HS-5 (cell line): ENCODE results near the gene SLC26A6.

Experiments used
- DNase-seq: peaks from one replicate; pipeline ENCODE4 v3.0.0-alpha.2; 2012; ENCODE audit warnings: low read depth

Gene SLC26A6

GRCh38 chr3:48631516-48632448, 3.5 kb downstream of the SLC26A6 start:
- DNase-seq = no peak

- no peak for DNase-seq
Observed at GRCh38 chr3:48630833-48631232, 4.4 kb downstream of the SLC26A6 start.

GRCh38 chr3:48630407-48630806, 4.9 kb downstream of the SLC26A6 start:
- DNase-seq = no peak

GRCh38 chr3:48629894-48630293, 5.4 kb downstream of the SLC26A6 start:
- no peak for DNase-seq

GRCh38 chr3:48628277-48629017, 6.8 kb downstream of the SLC26A6 start:
- DNase-seq = no peak

DNA sequence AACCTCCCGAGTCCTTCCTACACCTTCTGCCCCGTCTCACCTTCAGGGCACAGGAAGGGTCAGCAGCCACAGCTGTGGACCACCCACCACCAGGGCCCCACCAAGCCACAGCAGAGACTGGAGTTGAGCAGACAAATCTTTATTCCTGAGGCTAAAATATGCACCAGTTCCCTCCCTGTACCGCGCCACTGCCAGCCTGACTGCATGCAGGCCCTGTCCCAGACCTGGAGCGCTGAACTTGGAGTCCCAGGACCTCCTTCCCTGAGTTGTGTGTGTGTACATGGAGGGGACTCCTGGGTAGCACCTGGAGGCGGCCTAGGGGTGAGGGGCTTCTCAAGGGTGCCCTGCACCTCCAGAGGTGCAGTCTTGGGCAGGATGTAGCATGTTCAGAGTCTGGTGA, 9.7 kb downstream of the SLC26A6 start:
- DNase-seq = no peak

DNA sequence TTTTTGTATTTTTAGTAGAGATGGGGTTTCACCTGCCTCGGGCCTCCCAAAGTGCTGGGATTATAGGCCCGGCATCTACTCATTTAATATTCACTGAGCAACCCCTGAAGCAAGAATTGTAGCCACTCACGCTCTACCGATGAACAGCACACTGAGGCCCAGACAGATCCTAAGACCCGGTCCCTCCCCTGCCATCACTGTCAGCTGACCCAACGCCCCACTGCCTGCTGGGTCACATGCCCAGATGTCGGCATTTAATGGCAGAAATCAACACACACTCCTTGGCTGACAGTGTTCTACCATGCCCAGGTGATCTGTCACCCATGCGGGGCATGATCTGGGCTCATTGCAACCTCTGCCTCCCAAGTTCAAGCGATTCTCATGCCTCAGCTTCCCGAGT, 10.5 kb downstream of the SLC26A6 start:
- no peak for DNase-seq

DNA sequence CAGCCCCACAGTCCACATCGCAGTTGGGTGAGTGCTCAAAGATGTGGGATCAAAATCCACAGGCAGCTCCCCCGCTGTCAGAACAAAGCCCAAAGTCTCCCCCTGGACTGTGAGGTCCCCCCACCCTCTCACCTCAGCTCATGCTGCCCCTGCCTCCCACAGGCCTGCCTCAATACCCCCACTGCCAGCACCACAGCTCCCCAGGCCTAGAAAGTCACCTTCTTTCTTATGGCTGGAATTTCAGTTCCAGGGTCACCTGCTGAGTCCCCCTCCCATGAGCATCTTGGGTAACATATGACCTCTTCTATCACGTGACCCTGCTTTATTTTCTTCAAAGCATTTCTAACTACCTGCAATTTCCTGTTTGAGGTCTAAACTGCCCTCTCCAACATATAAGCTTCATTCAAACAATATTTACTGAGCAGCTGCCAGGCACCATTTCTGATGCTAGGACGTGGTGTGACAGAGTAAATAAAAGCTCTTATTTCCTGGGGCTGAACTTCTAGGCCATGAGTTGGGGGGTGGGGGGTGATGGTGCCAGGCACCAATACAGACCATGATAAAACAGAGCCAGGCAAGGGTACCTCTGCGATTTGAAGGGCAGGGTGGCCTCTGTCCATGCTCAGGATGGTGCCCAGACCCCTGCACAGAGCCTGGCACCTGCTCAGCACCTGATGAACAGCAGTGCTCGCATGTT, 11.3 kb downstream of the SLC26A6 start:
- no peak for DNase-seq

GRCh38 chr3:48621461-48621869, 13.8 kb downstream of the SLC26A6 start, which contains the start of gene TMEM89:
Gene TMEM89 (minus strand): TSS chr3:48621769. CDS start chr3:48621756, 13 bp downstream.
- DNase-seq = no peak

GRCh38 chr3:48619541-48620524, 15.4 kb downstream of the SLC26A6 start:
- DNase-seq = no peak

DNA sequence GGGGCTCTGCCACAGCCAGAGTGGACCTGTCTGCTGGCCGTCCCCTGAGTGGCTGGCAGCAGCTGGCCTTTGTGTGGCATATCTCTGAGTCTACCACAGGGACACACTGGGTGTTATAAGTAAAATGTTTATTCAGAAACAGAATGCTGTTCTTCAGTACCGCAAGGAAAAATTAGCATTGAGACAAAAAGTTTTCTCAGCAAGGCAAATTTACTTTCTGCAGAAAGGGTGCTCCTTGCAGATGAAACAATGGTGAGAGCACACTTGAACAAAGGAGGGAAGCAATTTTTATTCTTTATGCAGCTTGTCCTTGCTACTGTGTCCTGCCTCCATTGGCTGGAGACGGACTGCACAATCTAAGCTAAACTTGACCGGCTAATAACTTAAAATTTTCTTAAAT, 17.7 kb downstream of the SLC26A6 start:
- DNase-seq = no peak

DNA sequence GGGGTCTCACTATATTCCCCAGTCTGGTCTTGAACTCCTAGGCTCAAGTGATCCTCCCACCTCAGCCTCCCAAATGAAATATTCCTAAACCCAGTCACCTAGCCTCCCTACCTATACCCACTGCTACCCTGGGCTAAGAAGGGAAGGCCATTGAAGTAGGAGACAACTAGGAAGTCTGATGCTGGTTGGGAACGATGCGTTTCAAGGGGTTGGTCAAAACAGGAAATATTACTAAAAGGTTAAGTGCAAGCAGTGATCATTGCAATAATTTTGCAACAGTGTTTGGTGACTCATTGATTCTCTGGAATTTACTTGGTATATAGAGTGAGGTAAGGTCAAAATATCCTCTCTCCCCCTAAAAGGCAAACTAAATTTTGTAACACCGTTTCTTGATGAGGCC, 21.2 kb downstream of the SLC26A6 start:
- peak; percentile 90 for DNase-seq

GRCh38 chr3:48612309-48612708, 23.0 kb downstream of the SLC26A6 start:
- DNase-seq = no peak

- peak; percentile 70 for DNase-seq
Observed at GRCh38 chr3:48609088-48610005, 25.9 kb downstream of the SLC26A6 start, which contains the start of gene UQCRC1. Gene UQCRC1 (minus strand): TSS chr3:48609646. CDS start chr3:48609620, 26 bp downstream.

- no peak for DNase-seq
Observed at GRCh38 chr3:48607519-48607918, 27.7 kb downstream of the SLC26A6 start.

DNA sequence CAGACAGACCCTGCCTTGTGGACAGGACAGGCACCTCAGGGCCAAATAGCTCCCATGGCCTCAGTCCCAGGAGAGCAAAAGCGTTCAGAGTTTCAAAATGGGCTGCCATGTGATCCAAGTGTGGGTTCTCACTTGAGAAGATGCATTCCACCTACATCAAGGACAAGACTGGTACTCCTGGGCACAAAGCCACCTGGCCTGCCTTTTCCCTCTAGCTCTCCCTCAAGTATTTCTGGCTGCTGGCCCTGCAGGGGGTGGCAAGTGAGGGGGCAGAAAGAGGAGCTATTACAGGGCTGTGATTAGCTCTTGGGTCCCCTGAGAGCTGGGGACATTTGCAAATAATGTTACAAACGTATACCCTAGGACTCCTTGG, 33.7 kb downstream of the SLC26A6 start:
- no peak for DNase-seq

DNA sequence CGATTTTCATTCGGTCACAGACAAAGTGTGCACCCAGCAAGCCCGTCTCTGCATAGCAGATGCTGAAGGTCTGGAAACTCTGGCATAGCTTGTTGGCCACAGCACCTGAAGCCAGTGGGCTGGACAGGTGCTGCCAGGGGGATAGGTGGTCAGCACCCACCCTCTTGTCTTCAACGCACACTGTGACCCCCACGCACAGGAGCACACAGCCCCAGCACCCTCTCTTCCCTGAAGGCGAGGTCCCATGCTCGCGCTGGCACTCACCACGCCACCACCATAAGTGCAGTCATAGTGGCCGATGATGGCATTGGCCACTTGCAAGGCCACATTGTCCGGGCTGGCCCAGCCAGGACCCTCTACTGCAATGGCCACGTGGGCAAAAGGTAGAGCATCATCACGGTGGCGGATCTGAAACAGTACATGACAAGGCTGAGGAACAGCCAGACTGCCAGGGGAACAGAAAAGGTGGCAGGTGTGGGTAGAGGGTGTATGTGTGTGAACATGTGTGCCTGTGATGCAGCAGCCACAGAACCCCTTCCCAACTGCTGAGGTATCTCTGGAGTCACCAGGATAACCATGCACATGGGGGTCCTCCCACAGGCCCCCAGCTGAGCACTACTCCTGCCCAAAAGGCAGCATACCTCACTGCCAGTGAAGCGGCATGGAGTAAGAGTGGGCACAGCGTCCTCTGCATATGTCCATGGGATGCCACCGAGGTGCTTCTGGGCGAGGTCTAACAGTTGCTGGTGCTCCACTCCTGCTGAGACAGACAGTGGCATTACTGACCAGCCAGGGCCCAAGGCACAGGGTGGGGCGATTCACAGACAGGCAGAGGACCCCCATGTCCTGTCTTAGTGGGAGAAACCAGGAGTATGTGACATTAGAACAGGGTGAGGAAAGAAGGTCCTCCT, 34.3 kb downstream of the SLC26A6 start:
- DNase-seq = no peak

GRCh38 chr3:48599509-48600285, 35.6 kb downstream of the SLC26A6 start:
- no peak for DNase-seq
